Panc1 (cell line): ENCODE measurements around the gene MRM1. TPM values are rescaled to one million over a fixed set of nuclear protein-coding genes. Genes with fewer than 3 reads are reported as not detected.

Experiments
- ATAC-seq: fragments of 200-7000 bp; cut with Tn5 transposase; 2 replicates; pipeline ENCODE4 v1.9.1; 2020; ENCODE audit warnings: mild to moderate bottlenecking, moderate library complexity
- BruUV-seq: library from RNA; stranded (reverse); fragments of 400-500 nt; replicated peaks from 2 replicates; lab custom pipeline; 2021; lab: Mats Ljungman, UMichigan
- CTCF ChIA-PET: fragments of 300-600 bp; sonication (Branson Sonifier 250); formaldehyde crosslinking; loops from one replicate; lab custom pipeline; 2022; ENCODE audit warnings: antibody characterized with exemption; lab: Charles Lee
- POLR2A ChIA-PET: fragments of 300-600 bp; sonication (Branson Sonifier 250); formaldehyde crosslinking; loops from one replicate; lab custom pipeline; 2022; ENCODE audit warnings: antibody characterized with exemption; lab: Charles Lee
- DNase-seq: peaks from one replicate; pipeline ENCODE4 v3.0.0-alpha.2; 2010; ENCODE audit warnings: low read depth, low spot score
- H3K27ac ChIP-seq: 2 replicates; pipeline ENCODE4 v1.5.1; 2011; ENCODE audit warnings: mild to moderate bottlenecking, low read length, inconsistent platforms
- H3K27me3 ChIP-seq: fragments of 200-500 bp; sonication (Bioruptor generic); 2 replicates; pipeline ENCODE4 v1.6.0; 2014; ENCODE audit warnings: low read length, inconsistent platforms; ENCODE audit not compliant: control insufficient read depth, insufficient read depth
- H3K36me3 ChIP-seq: fragments of 200-500 bp; sonication (Bioruptor generic); 2 replicates; pipeline ENCODE4 v1.5.1; 2014; ENCODE audit warnings: inconsistent platforms, mild to moderate bottlenecking, low read length, moderate library complexity; ENCODE audit not compliant: control insufficient read depth, insufficient read depth
- H3K4me1 ChIP-seq: 2 replicates; pipeline ENCODE4 v1.5.1; 2011; ENCODE audit warnings: inconsistent platforms, mild to moderate bottlenecking, low read length, moderate library complexity; ENCODE audit not compliant: control insufficient read depth, insufficient read depth
- H3K4me3 ChIP-seq, 2 experiments: 2 replicates each; pipeline ENCODE4 v1.5.1; 2011 to 2012; ENCODE audit warnings: low read depth in 2 of 2, low read length in 2 of 2, mild to moderate bottlenecking in 2 of 2, inconsistent platforms in 1 of 2, moderate library complexity in 1 of 2
- H3K9me3 ChIP-seq: fragments of 200-500 bp; sonication (Bioruptor generic); 2 replicates; pipeline ENCODE4 v1.5.1; 2014; ENCODE audit warnings: low read depth, mild to moderate bottlenecking, inconsistent platforms, low read length, moderate library complexity; ENCODE audit not compliant: control insufficient read depth, insufficient read depth
- POLR2AphosphoS5 ChIP-seq: IDR thresholded peaks from 2 replicates; pipeline ENCODE4 v1.6.1; 2012; ENCODE audit warnings: mild to moderate bottlenecking, low read depth, low read length, moderate library complexity
- SIN3A ChIP-seq: IDR thresholded peaks from 2 replicates; pipeline ENCODE4 v1.6.1; 2012; ENCODE audit warnings: low read depth, mild to moderate bottlenecking, low read length, moderate library complexity, borderline replicate concordance; ENCODE audit not compliant: insufficient read depth
- TCF7L2 ChIP-seq: IDR thresholded peaks from 2 replicates; pipeline ENCODE4 v1.6.1; 2011; ENCODE audit warnings: mild to moderate bottlenecking, low read depth, low read length, inconsistent platforms
- in situ Hi-C: cut with HindIII; loops from 2 replicates; pipeline ENCODE4 v1.10.0; 2016; ENCODE audit warnings: low sequenced_read_pairs, low pct_unique_long_range_greater_than_20kb
- intact Hi-C: fragments of 100-400 bp; cut with micrococcal nuclease; formaldehyde crosslinking; loops from one replicate; pipeline ENCODE4 v1.10.0; 2022; ENCODE audit not compliant: unreplicated experiment
- total RNA-seq: library from RNA; stranded (reverse); gene quantifications from one replicate; pipeline ENCODE4 v1.2.1, GENCODE V29; 2021; ENCODE audit not compliant: unreplicated experiment
- TF ChIP-seq, protein P1 (sequence below), 2 experiments: IDR thresholded peaks; 2 replicates each; pipeline ENCODE4 v1.6.1; 2011 to 2012; ENCODE audit warnings: low read depth in 2 of 2, control low read depth in 1 of 2, low read length in 1 of 2, mild to moderate bottlenecking in 1 of 2, moderate library complexity in 1 of 2; ENCODE audit not compliant: insufficient read depth in 1 of 2
- TF ChIP-seq, protein P2 (sequence below): fragments of 450-650 bp; IDR thresholded peaks from 2 replicates; pipeline ENCODE4 v1.5.1; 2017; ENCODE audit warnings: mild to moderate bottlenecking

The MRM1 gene
- total RNA-seq, 1 experiment from 2014 or later, result 7.8 TPM

DNA sequence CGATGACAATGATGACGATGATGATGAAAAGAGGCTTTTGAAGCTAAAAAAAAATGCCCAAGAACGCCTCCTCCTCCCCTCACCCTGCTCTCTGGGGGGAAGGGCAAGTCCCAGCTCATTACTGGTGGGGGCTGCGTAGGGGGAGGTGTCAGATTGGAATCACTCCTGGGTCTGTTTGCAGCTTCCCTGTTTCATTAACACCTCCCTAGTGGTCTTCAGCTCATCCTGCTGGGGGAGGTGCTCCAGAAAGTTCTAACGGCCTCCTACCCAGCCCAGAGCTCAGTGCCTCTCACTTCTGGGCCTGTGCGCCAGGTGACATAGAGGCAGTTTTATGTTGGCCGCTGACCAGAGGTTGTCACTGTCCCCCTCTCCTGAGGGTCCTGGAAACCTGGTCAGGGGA, 12.7 kb downstream of the MRM1 start:
- Histone ChIP-seq H3K27me3 (no peaks in the 10 kb centered on the region), H3K9me3 (no peaks in the 10 kb centered on the region), H3K4me1 (no peaks in the 10 kb centered on the region), H3K27ac (no peak overlapping the region), H3K36me3 (no peaks in the 10 kb centered on the region), H3K4me3 (no peak overlapping the region)
- in situ Hi-C loops (no loop called here), intact Hi-C loops (no loop called here)
- CTCF ChIA-PET, result no interaction called here
- no peak for ATAC-seq
- BruUV-seq, result no TSS peak
- TF ChIP-seq POLR2AphosphoS5 (no peak), SIN3A (no peak), TCF7L2 (no peak)
- TF ChIP-seq, protein P1, sequence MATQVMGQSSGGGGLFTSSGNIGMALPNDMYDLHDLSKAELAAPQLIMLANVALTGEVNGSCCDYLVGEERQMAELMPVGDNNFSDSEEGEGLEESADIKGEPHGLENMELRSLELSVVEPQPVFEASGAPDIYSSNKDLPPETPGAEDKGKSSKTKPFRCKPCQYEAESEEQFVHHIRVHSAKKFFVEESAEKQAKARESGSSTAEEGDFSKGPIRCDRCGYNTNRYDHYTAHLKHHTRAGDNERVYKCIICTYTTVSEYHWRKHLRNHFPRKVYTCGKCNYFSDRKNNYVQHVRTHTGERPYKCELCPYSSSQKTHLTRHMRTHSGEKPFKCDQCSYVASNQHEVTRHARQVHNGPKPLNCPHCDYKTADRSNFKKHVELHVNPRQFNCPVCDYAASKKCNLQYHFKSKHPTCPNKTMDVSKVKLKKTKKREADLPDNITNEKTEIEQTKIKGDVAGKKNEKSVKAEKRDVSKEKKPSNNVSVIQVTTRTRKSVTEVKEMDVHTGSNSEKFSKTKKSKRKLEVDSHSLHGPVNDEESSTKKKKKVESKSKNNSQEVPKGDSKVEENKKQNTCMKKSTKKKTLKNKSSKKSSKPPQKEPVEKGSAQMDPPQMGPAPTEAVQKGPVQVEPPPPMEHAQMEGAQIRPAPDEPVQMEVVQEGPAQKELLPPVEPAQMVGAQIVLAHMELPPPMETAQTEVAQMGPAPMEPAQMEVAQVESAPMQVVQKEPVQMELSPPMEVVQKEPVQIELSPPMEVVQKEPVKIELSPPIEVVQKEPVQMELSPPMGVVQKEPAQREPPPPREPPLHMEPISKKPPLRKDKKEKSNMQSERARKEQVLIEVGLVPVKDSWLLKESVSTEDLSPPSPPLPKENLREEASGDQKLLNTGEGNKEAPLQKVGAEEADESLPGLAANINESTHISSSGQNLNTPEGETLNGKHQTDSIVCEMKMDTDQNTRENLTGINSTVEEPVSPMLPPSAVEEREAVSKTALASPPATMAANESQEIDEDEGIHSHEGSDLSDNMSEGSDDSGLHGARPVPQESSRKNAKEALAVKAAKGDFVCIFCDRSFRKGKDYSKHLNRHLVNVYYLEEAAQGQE (IDR thresholded peaks at IDR 0.05; ENCODE audit: insufficient read depth in 1 of 2, low read depth in 2 of 2, low read length in 1 of 2), result no peak
- TF ChIP-seq, protein P2, sequence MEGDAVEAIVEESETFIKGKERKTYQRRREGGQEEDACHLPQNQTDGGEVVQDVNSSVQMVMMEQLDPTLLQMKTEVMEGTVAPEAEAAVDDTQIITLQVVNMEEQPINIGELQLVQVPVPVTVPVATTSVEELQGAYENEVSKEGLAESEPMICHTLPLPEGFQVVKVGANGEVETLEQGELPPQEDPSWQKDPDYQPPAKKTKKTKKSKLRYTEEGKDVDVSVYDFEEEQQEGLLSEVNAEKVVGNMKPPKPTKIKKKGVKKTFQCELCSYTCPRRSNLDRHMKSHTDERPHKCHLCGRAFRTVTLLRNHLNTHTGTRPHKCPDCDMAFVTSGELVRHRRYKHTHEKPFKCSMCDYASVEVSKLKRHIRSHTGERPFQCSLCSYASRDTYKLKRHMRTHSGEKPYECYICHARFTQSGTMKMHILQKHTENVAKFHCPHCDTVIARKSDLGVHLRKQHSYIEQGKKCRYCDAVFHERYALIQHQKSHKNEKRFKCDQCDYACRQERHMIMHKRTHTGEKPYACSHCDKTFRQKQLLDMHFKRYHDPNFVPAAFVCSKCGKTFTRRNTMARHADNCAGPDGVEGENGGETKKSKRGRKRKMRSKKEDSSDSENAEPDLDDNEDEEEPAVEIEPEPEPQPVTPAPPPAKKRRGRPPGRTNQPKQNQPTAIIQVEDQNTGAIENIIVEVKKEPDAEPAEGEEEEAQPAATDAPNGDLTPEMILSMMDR, result no peak
- POLR2A ChIA-PET, result no interaction called here
- DNase-seq, result no peak

GRCh38 chr17:36614933-36615332, 13.6 kb downstream of the MRM1 start:
- intact Hi-C loops, result no loop called here
- H3K27ac ChIP-seq, result no peak overlapping the region
- H3K27me3 ChIP-seq, result no peaks in the 10 kb centered on the region
- H3K9me3 ChIP-seq, result no peaks in the 10 kb centered on the region
- BruUV-seq, result no TSS peak
- H3K36me3 ChIP-seq, result no peaks in the 10 kb centered on the region
- ATAC-seq, result no peak
- H3K4me3 ChIP-seq, result no peak overlapping the region
- POLR2A ChIA-PET, result no interaction called here
- in situ Hi-C loops, result no loop called here
- DNase-seq, result no peak
- CTCF ChIA-PET, result no interaction called here
- TF ChIP-seq POLR2AphosphoS5 (no peak), SIN3A (no peak), TCF7L2 (no peak)
- TF ChIP-seq, protein P1 (IDR thresholded peaks at IDR 0.05; ENCODE audit: insufficient read depth in 1 of 2, low read depth in 2 of 2, low read length in 1 of 2), result no peak
- TF ChIP-seq, protein P2, result no peak
- H3K4me1 ChIP-seq, result no peaks in the 10 kb centered on the region
